H1 (cell line): ENCODE data around the gene ETS1. TPM values are rescaled to one million over a fixed set of nuclear protein-coding genes. Genes with fewer than 3 reads are reported as not detected.

Experiments
- CTCF ChIA-PET: fragments of 300-600 bp; sonication (Branson Sonifier 250); formaldehyde crosslinking; loops from one replicate; lab custom pipeline; 2021; ENCODE audit not compliant: partially characterized antibody; lab: Charles Lee
- POLR2A ChIA-PET: fragments of 300-600 bp; sonication (Branson Sonifier 250); formaldehyde crosslinking; loops from one replicate; lab custom pipeline; 2021; ENCODE audit warnings: inconsistent platforms; ENCODE audit not compliant: partially characterized antibody; lab: Charles Lee
- DNase-seq, 2 experiments: peaks; one replicate each; pipeline versions ENCODE4 v3.0.0 to v3.0.0-alpha.2; 2010 to 2022; ENCODE audit warnings: low spot score in 2 of 2, low read depth in 1 of 2, mixed read lengths in 1 of 2
- FAIRE-seq: peaks from 2 replicates; lab custom pipeline; 2011; peaks lifted over from hg19 to GRCh38; lab: Jason Lieb, UNC
- H2AFZ ChIP-seq: 2 replicates; pipeline ENCODE4 v1.8.1; 2012; ENCODE audit warnings: low read length, inconsistent platforms
- H2AK5ac ChIP-seq: 2 replicates; pipeline ENCODE4 v1.6.1; 2013; ENCODE audit warnings: low read depth, low read length
- H2BK120ac ChIP-seq: replicated peaks from 2 replicates; pipeline ENCODE3; 2013; ENCODE audit warnings: low read depth, low read length, inconsistent platforms
- H2BK12ac ChIP-seq: 2 replicates; pipeline ENCODE4 v1.6.1; 2013; ENCODE audit warnings: low read depth, low read length
- H2BK15ac ChIP-seq: 2 replicates; pipeline ENCODE4 v1.6.1; 2013; ENCODE audit warnings: low read length
- H2BK20ac ChIP-seq: 2 replicates; pipeline ENCODE4 v1.6.1; 2013; ENCODE audit warnings: low read length
- H2BK5ac ChIP-seq: 2 replicates; pipeline ENCODE4 v1.6.1; 2013; ENCODE audit warnings: low read depth, low read length
- H3K14ac ChIP-seq: 2 replicates; pipeline ENCODE4 v1.6.1; 2013; ENCODE audit warnings: inconsistent platforms; ENCODE audit not compliant: insufficient read length
- H3K18ac ChIP-seq: 2 replicates; pipeline ENCODE4 v1.6.1; 2013; ENCODE audit warnings: low read length; ENCODE audit errors: extremely low read depth
- H3K23ac ChIP-seq: 2 replicates; pipeline ENCODE4 v1.6.1; 2013; ENCODE audit warnings: inconsistent platforms; ENCODE audit not compliant: insufficient read length
- H3K23me2 ChIP-seq: 2 replicates; pipeline ENCODE4 v1.6.1; 2013; ENCODE audit warnings: low read depth, low read length
- H3K27ac ChIP-seq: 2 replicates; pipeline ENCODE4 v1.6.1; 2011; ENCODE audit warnings: low read depth, low read length, inconsistent platforms
- H3K27me3 ChIP-seq, 4 experiments: replicated peaks in 1 of 4; 1 replicate in 1 of 4; 2 replicates in 3 of 4; pipeline versions ENCODE4 v1.6.1 to v1.8.1; 2011 to 2013; ENCODE audit warnings: low read length in 3 of 4, mild to moderate bottlenecking in 3 of 4, inconsistent platforms in 2 of 4, mixed read lengths in 2 of 4, moderate library complexity in 1 of 4; ENCODE audit not compliant: control insufficient read depth in 3 of 4, insufficient read depth in 3 of 4; ENCODE audit errors: extremely low read depth in 1 of 4
- H3K36me3 ChIP-seq, 4 experiments: 2 replicates each; pipeline versions ENCODE4 v1.6.1 to v1.8.1; 2011 to 2013; ENCODE audit warnings: mild to moderate bottlenecking in 4 of 4, low read length in 3 of 4, moderate library complexity in 2 of 4, control low read depth in 1 of 4, inconsistent platforms in 1 of 4; ENCODE audit not compliant: insufficient read depth in 4 of 4, control insufficient read depth in 2 of 4
- H3K4ac ChIP-seq: replicated peaks from 2 replicates; pipeline ENCODE3; 2013; ENCODE audit warnings: low read length, low read depth, mixed read lengths, inconsistent platforms; ENCODE audit not compliant: insufficient read length
- H3K4me1 ChIP-seq, 4 experiments: replicated peaks in 1 of 4; 1 replicate in 1 of 4; 2 replicates in 3 of 4; pipeline versions ENCODE4 v1.6.1 to v1.8.1; 2011 to 2013; ENCODE audit warnings: low read length in 3 of 4, inconsistent platforms in 2 of 4, mixed read lengths in 1 of 4; ENCODE audit not compliant: insufficient read depth in 4 of 4, control insufficient read depth in 3 of 4
- H3K4me2 ChIP-seq, 2 experiments: 2 replicates each; pipeline versions ENCODE4 v1.6.1 to v1.8.1; 2011 to 2013; ENCODE audit warnings: low read depth in 2 of 2, low read length in 2 of 2, control low read depth in 1 of 2, inconsistent platforms in 1 of 2, mild to moderate bottlenecking in 1 of 2; ENCODE audit not compliant: insufficient read depth in 1 of 2
- H3K4me3 ChIP-seq, 4 experiments: fragments of 200-600, 300-600 bp in 1 of 4; sonication (generic), shearing (Covaris generic), sonication (Bioruptor Twin) in 1 of 4; 2 replicates each; pipeline versions ENCODE4 v1.5.1 to v1.8.1; 2011 to 2016; ENCODE audit warnings: low read length in 4 of 4, low read depth in 3 of 4, control low read depth in 2 of 4, inconsistent platforms in 2 of 4, mild to moderate bottlenecking in 2 of 4, mixed read lengths in 1 of 4, moderate library complexity in 1 of 4; ENCODE audit not compliant: insufficient read depth in 2 of 4; ENCODE audit errors: extremely low read depth in 1 of 4
- H3K56ac ChIP-seq: replicated peaks from 2 replicates; pipeline ENCODE3; 2013; ENCODE audit warnings: low read depth, mild to moderate bottlenecking, mixed read lengths, low read length, inconsistent platforms; ENCODE audit not compliant: insufficient read length
- H3K79me1 ChIP-seq: 2 replicates; pipeline ENCODE4 v1.6.1; 2013; ENCODE audit warnings: low read depth, low read length, control low read depth
- H3K79me2 ChIP-seq, 2 experiments: 2 replicates each; pipeline versions ENCODE4 v1.6.1 to v1.8.1; 2012 to 2013; ENCODE audit warnings: low read length in 2 of 2, mild to moderate bottlenecking in 2 of 2, inconsistent platforms in 1 of 2; ENCODE audit not compliant: insufficient read depth in 2 of 2, control insufficient read depth in 1 of 2
- H3K9ac ChIP-seq, 4 experiments: replicated peaks in 1 of 4; 1 replicate in 1 of 4; 2 replicates in 3 of 4; pipeline versions ENCODE4 v1.6.1 to v1.8.1; 2011 to 2013; ENCODE audit warnings: low read depth in 3 of 4, low read length in 3 of 4, control low read depth in 2 of 4, mild to moderate bottlenecking in 2 of 4, moderate library complexity in 2 of 4, inconsistent platforms in 1 of 4; ENCODE audit errors: extremely low read depth in 1 of 4
- H3K9me3 ChIP-seq, 2 experiments: 2 replicates each; pipeline versions ENCODE4 v1.6.1 to v1.8.1; 2012 to 2013; ENCODE audit warnings: mild to moderate bottlenecking in 2 of 2, moderate library complexity in 2 of 2, control low read depth in 1 of 2, inconsistent platforms in 1 of 2, low read depth in 1 of 2, low read length in 1 of 2, mixed read lengths in 1 of 2; ENCODE audit not compliant: insufficient read depth in 2 of 2
- H4K20me1 ChIP-seq, 2 experiments: replicated peaks in 1 of 2; 2 replicates each; pipeline versions ENCODE3 to v1.8.1; 2011 to 2013; ENCODE audit warnings: inconsistent platforms in 2 of 2, low read length in 2 of 2, mild to moderate bottlenecking in 1 of 2; ENCODE audit not compliant: insufficient read depth in 2 of 2, control insufficient read depth in 1 of 2
- H4K5ac ChIP-seq: 2 replicates; pipeline ENCODE4 v1.6.1; 2013; ENCODE audit warnings: low read length, low read depth, mixed read lengths, inconsistent platforms; ENCODE audit not compliant: insufficient read length
- H4K8ac ChIP-seq: 2 replicates; pipeline ENCODE4 v1.8.0; 2013; ENCODE audit warnings: mild to moderate bottlenecking, moderate library complexity, low read length, inconsistent platforms; ENCODE audit not compliant: insufficient read depth; ENCODE audit errors: extremely low read depth
- H4K91ac ChIP-seq: replicated peaks from 2 replicates; pipeline ENCODE3; 2013; ENCODE audit warnings: low read length, mixed read lengths, inconsistent platforms; ENCODE audit not compliant: insufficient read length
- HDAC2 ChIP-seq, 2 experiments: fragments of 300-600 bp in 1 of 2; sonication (generic) in 1 of 2; IDR thresholded peaks; 2 replicates each; pipeline ENCODE4 v1.6.1; 2011 to 2012; ENCODE audit warnings: low read depth in 2 of 2, low read length in 2 of 2, mild to moderate bottlenecking in 2 of 2, moderate library complexity in 2 of 2, borderline replicate concordance in 1 of 2, inconsistent platforms in 1 of 2
- POU5F1 ChIP-seq: IDR thresholded peaks from 2 replicates; pipeline ENCODE4 v1.6.1; 2011; ENCODE audit warnings: low read depth, mild to moderate bottlenecking, low read length, moderate library complexity
- SIX5 ChIP-seq: IDR thresholded peaks from 2 replicates; pipeline ENCODE4 v1.6.1; 2011; ENCODE audit warnings: mild to moderate bottlenecking, low read depth, low read length
- SRF ChIP-seq: IDR thresholded peaks from 2 replicates; pipeline ENCODE4 v1.6.1; 2011; ENCODE audit warnings: mild to moderate bottlenecking, low read depth, low read length, moderate library complexity
- WGBS, 2 experiments: shearing (Covaris generic) in 1 of 2; methylation state at CpG; one replicate each; pipeline versions ENCODE4 v1.1.6 to v1.1.7; 2013 to 2015; ENCODE audit warnings: low lambda C conversion rate in 2 of 2, mixed read lengths in 2 of 2, inconsistent platforms in 1 of 2, low coverage in 1 of 2, missing lambda C conversion rate in 1 of 2; ENCODE audit not compliant: insufficient replicate concordance in 2 of 2, insufficient coverage in 1 of 2, insufficient read length in 1 of 2; ENCODE audit errors: extremely low coverage in 1 of 2, missing lambda C conversion rate in 1 of 2; 5-methylcytosine and 5-hydroxymethylcytosine counted together
- polyA plus RNA-seq, 7 experiments: library from polyadenylated mRNA; depleted of rRNA in 3 of 7; stranded (reverse) in 5 of 7; unstranded in 2 of 7; fragments of >200 nt in 5 of 7; fragments of 200-250 nt in 2 of 7; gene quantifications; 1 replicate in 5 of 7; 2 replicates in 1 of 7; 4 replicates in 1 of 7; pipeline versions ENCODE4 v1.2.1 to v1.2.3, GENCODE V29; 2011 to 2013; ENCODE audit warnings: missing spikeins in 2 of 7, mixed read lengths in 2 of 7
- total RNA-seq: library from RNA; stranded (reverse); fragmentation: NEBNext Ultra II Directional; extraction: Animal tissue kit (Norgen Biotek cat#: 25700); gene quantifications from 2 replicates; pipeline ENCODE4 v1.2.1, GENCODE V29; 2021
- TF ChIP-seq, protein P1 (sequence below): IDR thresholded peaks from 2 replicates; pipeline ENCODE4 v1.6.1; 2012; ENCODE audit warnings: inconsistent platforms
- TF ChIP-seq, protein P2 (sequence below): IDR thresholded peaks from 2 replicates; pipeline ENCODE4 v1.6.1; 2012; ENCODE audit warnings: low read length, inconsistent platforms
- TF ChIP-seq, protein P3 (sequence below): IDR thresholded peaks from 2 replicates; pipeline ENCODE4 v1.6.1; 2011; ENCODE audit warnings: low read depth, mild to moderate bottlenecking, low read length; ENCODE audit not compliant: insufficient read depth

The ETS1 gene
- total and polyA plus RNA-seq, 2 of the 8 experiments (the other 6 are each of a cell fraction or from before 2014, with no cell fraction given), result 10.0 to 35.3 TPM

DNA sequence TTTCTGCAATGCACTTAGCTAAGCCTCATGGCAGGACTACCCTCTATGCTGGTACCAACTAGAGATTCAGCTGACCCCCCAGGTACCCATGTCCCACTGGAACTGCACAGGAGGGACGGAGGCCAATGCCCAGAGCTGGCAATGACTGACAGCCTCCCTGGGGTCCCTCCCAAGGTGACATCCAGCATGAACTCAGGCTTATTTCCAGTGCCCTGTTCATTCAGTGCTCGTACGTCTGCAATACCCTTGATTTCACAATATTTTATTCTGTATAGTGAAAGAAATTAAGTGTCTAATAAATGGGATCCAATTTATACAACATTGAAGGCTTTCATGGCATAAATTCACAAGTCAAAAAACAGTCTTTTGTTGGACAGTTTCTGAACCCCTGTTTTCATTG is 20.2 kb downstream of the ETS1 start:
- H3K14ac ChIP-seq, result no peak overlapping the region
- no peaks in the 10 kb centered on the region for H3K27me3 ChIP-seq
- ChIA-PET POLR2A (no interaction called here), CTCF (interaction anchor here (0.8 to 1.6 kb wide), 3 partner anchors 10 to 190 kb away, joined by 3 read pairs; no protein-coding TSS in a partner anchor)
- H2BK120ac ChIP-seq, result no peak overlapping the region
- no peaks in the 10 kb centered on the region for H3K79me2 ChIP-seq
- no peaks in the 10 kb centered on the region for H3K36me3 ChIP-seq
- H2BK15ac ChIP-seq, result no peak overlapping the region
- FAIRE-seq (no peak), DNase-seq (no peak)
- no peak overlapping the region for H3K4ac ChIP-seq
- no peak overlapping the region for H2AFZ ChIP-seq
- H3K4me1 ChIP-seq, result peaks cover 0 to 4% (median 1%) of the 10 kb centered on the region in 4 experiments; a peak in 3 of 7 replicates
- H4K20me1 ChIP-seq, result no peaks in the 10 kb centered on the region
- no peak overlapping the region for H3K9ac ChIP-seq
- H2AK5ac ChIP-seq, result no peak overlapping the region
- no peak overlapping the region for H3K56ac ChIP-seq
- H3K23me2 ChIP-seq, result no peaks in the 10 kb centered on the region
- no peak overlapping the region for H3K4me3 ChIP-seq
- no peak overlapping the region for H3K27ac ChIP-seq
- no peak overlapping the region for H4K5ac ChIP-seq
- H2BK5ac ChIP-seq, result no peak overlapping the region
- H3K79me1 ChIP-seq, result no peaks in the 10 kb centered on the region; the same call in 1 of the 2 replicates
- no peak overlapping the region for H2BK20ac ChIP-seq
- H3K18ac ChIP-seq, result no peak overlapping the region
- H3K23ac ChIP-seq, result no peak overlapping the region
- 94% methylated on average over 3 of the region's 3 CpGs; no CpG with 5 or more reads in 1 of the 2 experiments for WGBS, 2 experiments
- no peak overlapping the region for H4K8ac ChIP-seq
- H4K91ac ChIP-seq, result no peak overlapping the region
- no peak overlapping the region for H2BK12ac ChIP-seq
- H3K9me3 ChIP-seq, result no peaks in the 10 kb centered on the region
- no peak overlapping the region for H3K4me2 ChIP-seq
- TF ChIP-seq HDAC2 (IDR thresholded peaks at IDR 0.05; ENCODE audit: borderline replicate concordance in 1 of 2, low read depth in 2 of 2, low read length in 2 of 2), result no peak
- no peak for TF ChIP-seq SIX5
- TF ChIP-seq, protein P1, sequence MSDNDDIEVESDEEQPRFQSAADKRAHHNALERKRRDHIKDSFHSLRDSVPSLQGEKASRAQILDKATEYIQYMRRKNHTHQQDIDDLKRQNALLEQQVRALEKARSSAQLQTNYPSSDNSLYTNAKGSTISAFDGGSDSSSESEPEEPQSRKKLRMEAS, result no peak
- no peak for TF ChIP-seq POU5F1
- TF ChIP-seq, protein P2, sequence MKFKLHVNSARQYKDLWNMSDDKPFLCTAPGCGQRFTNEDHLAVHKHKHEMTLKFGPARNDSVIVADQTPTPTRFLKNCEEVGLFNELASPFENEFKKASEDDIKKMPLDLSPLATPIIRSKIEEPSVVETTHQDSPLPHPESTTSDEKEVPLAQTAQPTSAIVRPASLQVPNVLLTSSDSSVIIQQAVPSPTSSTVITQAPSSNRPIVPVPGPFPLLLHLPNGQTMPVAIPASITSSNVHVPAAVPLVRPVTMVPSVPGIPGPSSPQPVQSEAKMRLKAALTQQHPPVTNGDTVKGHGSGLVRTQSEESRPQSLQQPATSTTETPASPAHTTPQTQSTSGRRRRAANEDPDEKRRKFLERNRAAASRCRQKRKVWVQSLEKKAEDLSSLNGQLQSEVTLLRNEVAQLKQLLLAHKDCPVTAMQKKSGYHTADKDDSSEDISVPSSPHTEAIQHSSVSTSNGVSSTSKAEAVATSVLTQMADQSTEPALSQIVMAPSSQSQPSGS, result no peak
- TF ChIP-seq, protein P3, sequence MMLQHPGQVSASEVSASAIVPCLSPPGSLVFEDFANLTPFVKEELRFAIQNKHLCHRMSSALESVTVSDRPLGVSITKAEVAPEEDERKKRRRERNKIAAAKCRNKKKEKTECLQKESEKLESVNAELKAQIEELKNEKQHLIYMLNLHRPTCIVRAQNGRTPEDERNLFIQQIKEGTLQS, result no peak
- TF ChIP-seq SRF, result no peak
